Astrocyte of the spinal cord (primary cell): Measurements from ENCODE around the gene PMP22.
"Not testable (repeated sequence)": the region's sequence is repeated elsewhere in the genome, so short reads cannot be mapped to it uniquely, and the experiment has no call there.

Source experiments
- DNase-seq: peaks from one replicate; pipeline ENCODE4 v3.0.0; 2011; ENCODE audit warnings: low read depth, low spot score
- H3K4me3 ChIP-seq: 2 replicates; pipeline ENCODE4 v1.5.1; 2011; ENCODE audit warnings: low read depth, mild to moderate bottlenecking, low read length, moderate library complexity
- CTCF ChIP-seq: IDR thresholded peaks from 2 replicates; pipeline ENCODE4 v1.5.1; 2012; ENCODE audit warnings: low read depth, mild to moderate bottlenecking, low read length, inconsistent platforms
- in situ Hi-C: cut with HindIII; loops from 2 replicates; pipeline ENCODE4 v1.10.0; 2017; ENCODE audit warnings: low sequenced_read_pairs

The PMP22 gene

DNA sequence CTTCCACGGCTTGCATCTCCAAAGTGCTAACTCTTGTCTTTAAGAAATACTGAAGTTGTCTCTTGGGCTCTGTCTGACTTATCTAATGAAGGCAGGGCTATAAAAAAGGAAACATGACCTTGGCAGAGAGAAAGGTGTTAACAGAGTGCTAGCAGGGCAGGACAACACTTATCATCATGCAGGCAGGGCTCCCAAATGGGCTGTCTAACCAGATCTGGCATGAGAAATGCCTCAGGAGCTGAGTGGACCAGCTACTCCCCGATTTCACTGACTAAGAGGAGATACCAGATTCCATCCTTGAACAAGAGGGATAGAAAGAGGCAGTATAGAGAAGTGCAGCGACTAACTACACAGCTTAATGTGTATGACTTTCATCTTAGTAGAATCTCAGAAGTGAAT lies 32.6 kb downstream of the PMP22 start:
- no peak for TF ChIP-seq CTCF
- DNase-seq: no peak
- in situ Hi-C loops: no loop called here
- no peak overlapping the region for H3K4me3 ChIP-seq

- TF ChIP-seq CTCF: no peak
- H3K4me3 ChIP-seq: no peak overlapping the region
- in situ Hi-C loops: no loop called here
- no peak for DNase-seq
Measured at GRCh38 chr17:15231851-15232516, 33.1 kb downstream of the PMP22 start.

- no peak for DNase-seq
- in situ Hi-C loops: no loop called here
- no peak overlapping the region for H3K4me3 ChIP-seq
- no peak for TF ChIP-seq CTCF
Measured at GRCh38 chr17:15230866-15231265, 34.3 kb downstream of the PMP22 start.

- H3K4me3 ChIP-seq, DNase-seq, in situ Hi-C loops: not testable (repeated sequence)
Measured at GRCh38 chr17:15221827-15222226, 43.3 kb downstream of the PMP22 start.

- no peak for DNase-seq
- H3K4me3 ChIP-seq: no peak overlapping the region
- TF ChIP-seq CTCF: no peak
- in situ Hi-C loops: no loop called here
Measured at GRCh38 chr17:15220785-15221184, 44.3 kb downstream of the PMP22 start.

DNA sequence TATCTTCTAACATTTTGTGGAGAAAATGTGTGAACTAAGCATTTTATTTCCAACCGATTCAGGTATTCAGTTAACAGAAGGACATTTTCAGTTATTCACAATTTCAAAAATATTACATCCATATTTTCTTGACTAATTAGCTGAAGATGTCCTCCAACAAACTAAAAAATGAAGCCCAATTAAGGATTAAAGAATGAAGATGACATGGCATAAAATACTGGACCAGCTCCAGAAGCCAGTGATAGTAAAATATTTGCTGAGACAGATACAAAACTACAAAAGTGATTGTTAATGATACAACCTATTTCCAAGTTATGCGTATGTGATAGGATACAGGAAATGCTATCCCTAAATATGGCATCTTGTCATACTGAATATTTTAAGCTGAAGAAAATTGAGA lies 48.6 kb downstream of the PMP22 start:
- TF ChIP-seq CTCF: no peak
- no peak for DNase-seq
- H3K4me3 ChIP-seq: no peak overlapping the region
- in situ Hi-C loops: no loop called here

DNA sequence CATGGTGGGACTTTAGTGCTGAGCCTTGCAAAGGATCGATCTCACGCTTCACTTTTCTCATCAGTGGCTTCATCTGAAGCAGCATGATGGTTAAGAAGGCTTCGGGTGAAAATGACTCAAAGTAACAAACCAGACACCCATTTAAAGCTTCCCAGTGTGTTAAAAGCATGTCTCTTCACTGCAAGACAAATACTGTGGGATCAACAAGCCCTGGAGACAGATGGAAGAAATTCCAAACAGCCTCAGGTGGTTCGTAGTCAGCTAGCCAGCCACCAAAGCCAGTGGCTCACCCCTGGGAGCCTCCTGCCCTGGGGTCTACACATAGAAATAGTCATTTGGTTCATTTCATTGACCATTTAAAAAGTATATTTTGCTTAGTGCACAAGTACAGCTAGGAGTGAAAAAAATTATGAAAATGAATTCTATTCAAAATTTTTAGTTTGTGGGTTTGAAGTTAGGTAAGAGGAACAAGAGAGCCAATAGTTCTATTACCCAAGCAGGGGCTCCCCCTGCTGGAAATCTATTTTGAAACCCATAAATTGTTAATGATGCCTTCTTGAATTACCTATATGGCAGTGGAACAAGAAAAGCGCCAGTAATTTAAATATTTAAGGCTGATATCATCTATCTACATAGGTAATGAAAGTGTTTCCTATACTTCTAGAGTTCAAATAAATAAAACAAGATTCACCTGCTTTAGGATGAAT lies 51.6 kb downstream of the PMP22 start:
- no peak overlapping the region for H3K4me3 ChIP-seq
- DNase-seq: peak; percentile 4
- in situ Hi-C loops: no loop called here
- peak; percentile 27 for TF ChIP-seq CTCF
